Activated T-cell treated with anti-CD3 and anti-CD28 coated beads for 4 hours (primary cell): Measurements from ENCODE around the gene ELMO1.
A peak's percentile ranks its signal among the peaks of the same experiment; 100 is the strongest.

Experiments
- DNase-seq: peaks from one replicate; pipeline ENCODE4 v3.0.0-alpha.2; 2020

The ELMO1 gene, protein sequence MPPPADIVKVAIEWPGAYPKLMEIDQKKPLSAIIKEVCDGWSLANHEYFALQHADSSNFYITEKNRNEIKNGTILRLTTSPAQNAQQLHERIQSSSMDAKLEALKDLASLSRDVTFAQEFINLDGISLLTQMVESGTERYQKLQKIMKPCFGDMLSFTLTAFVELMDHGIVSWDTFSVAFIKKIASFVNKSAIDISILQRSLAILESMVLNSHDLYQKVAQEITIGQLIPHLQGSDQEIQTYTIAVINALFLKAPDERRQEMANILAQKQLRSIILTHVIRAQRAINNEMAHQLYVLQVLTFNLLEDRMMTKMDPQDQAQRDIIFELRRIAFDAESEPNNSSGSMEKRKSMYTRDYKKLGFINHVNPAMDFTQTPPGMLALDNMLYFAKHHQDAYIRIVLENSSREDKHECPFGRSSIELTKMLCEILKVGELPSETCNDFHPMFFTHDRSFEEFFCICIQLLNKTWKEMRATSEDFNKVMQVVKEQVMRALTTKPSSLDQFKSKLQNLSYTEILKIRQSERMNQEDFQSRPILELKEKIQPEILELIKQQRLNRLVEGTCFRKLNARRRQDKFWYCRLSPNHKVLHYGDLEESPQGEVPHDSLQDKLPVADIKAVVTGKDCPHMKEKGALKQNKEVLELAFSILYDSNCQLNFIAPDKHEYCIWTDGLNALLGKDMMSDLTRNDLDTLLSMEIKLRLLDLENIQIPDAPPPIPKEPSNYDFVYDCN

DNA sequence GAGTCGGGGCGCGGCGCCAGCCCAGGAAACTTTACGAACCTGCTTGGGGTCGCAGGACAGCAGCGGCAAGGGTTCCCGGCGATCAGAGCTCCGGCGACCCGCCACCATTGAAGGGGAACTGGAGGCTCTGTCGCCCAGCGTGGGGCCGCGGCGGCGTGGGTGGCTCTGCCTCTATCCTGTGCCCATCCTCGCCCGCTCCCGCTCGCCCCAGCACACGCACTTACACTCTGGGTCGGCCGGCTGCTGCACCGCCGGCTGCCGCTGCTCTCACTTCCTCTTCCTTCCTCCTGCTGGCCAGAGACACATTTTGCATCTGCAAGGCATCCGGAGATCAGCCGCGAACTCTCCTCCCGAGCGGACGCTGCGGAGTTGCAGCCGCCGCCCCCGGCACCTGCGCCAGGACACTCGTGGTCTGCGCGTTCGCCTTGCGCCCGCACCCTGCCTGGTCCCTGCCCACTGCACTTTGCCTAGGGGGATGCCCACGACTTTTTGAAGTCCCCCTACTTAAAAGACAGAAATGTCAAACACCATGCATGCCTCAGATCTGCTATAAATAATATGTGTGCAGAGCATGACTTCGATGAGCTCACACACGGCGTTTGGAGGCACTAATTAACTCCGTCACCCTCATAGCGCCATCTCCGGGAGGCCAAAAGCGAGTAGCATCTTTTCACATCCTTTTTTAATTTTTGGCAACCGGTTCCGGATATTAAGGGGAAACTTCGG, at the start of gene ELMO1:
TSS of gene ELMO1 (minus strand) at position 229 of the 726 bp plus-strand sequence. CDS start 106,174 bp downstream, outside the sequence.
- DNase-seq, result peak; percentile 50

DNA sequence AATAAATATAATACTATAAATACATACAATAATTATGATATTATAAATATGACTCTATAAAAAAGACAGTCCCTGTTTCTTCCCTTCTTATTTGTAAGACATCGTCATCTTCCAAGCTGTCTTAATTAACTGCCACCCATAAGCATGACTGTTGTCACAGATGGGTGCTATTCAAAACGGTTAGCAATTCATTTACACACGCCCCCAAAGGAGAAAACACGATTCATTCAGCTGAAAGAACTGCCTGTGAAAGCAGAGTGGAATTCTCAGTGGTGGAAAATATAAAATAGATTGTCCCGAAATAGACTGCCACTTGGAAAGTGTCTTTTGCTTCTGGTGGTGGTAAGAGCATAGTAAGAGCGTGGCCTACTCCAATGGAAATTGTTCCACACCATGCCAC, 48.9 kb upstream of the ELMO1 start:
- no peak for DNase-seq

DNA sequence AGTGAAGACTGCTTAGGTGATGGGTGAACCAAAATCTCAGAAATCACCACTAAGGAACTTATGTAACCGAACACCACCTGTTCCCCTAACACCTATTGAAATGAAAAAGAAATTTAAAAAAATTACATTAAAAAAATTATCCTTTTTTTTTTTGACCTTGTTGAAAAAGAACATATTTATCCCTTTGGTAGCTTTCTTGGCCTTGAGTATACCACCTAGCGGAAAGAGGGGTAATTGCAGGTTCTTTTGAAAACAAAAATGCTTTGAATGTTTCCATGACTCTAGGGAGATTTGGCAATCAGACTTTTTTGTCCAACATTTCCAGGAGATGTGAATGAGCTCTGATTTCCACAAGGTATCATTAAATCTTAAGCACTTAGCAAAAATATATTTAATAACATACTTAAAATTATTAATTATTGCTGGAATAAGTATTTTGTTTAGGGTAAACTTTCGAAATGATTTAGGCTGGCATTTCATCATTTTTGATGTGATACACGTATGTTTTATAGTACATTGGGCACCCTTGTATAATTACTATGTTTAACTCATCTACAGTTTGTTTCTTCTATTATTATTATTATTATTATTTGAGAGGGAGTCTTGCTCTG, 47.0 kb upstream of the ELMO1 start:
- no peak for DNase-seq

DNA sequence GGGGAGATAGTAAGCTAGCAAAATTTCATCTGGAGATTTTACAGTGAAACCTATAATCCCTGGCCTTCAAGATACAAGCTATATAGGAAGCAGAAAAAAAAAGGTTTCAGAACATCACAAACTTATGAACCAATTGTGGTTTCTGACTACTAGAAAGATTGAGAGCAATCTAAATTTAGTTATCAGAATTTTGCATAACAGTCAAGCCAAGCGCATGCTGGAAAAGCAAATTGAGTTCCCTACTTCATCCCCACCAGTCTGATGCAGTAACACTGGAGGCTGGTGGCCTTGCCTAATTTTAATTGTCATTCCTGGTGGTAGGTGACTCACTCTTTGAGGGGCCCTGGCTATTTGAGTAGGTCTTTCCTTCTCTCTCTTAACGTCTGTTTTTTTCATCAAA, 46.3 kb upstream of the ELMO1 start:
- DNase-seq, result no peak

DNA sequence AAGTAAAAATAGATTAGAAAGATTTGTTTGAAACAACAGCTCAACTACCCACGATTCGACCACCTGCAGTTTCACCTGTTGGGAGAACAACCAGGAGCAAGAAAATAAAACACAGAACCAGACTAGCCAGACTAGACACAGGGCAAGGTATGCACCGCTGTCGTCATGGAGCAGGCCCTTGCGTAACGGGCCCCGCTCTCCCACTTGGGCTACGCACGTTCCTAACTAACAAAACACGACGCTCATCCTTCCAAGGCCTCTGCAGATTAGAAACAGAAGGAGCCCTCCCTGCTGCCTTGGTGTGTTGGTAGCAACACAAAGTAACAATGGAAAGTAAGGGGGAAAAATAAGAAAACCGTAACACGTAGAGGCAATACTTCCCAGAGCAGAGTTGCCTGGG, 45.1 kb upstream of the ELMO1 start:
- DNase-seq, result no peak

DNA sequence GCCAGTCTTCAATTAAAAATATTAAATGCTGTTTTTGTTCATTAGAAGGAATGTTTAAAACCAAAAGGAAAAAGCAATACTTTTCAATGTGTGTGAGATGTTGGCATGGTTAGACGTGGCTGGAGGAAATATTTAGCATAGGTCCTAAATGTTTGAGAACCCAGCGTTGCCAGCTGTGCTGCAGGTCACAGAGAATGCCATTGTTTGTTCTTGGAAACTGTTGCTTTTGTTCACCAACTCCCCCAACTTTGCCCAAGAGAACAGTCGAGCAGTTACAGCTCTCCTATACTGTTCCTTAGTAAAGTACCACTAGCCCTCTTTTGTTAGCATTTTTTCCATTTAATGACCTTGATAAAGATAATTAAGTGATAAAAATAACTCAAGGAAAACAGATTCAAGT, 44.5 kb upstream of the ELMO1 start:
- no peak for DNase-seq

DNA sequence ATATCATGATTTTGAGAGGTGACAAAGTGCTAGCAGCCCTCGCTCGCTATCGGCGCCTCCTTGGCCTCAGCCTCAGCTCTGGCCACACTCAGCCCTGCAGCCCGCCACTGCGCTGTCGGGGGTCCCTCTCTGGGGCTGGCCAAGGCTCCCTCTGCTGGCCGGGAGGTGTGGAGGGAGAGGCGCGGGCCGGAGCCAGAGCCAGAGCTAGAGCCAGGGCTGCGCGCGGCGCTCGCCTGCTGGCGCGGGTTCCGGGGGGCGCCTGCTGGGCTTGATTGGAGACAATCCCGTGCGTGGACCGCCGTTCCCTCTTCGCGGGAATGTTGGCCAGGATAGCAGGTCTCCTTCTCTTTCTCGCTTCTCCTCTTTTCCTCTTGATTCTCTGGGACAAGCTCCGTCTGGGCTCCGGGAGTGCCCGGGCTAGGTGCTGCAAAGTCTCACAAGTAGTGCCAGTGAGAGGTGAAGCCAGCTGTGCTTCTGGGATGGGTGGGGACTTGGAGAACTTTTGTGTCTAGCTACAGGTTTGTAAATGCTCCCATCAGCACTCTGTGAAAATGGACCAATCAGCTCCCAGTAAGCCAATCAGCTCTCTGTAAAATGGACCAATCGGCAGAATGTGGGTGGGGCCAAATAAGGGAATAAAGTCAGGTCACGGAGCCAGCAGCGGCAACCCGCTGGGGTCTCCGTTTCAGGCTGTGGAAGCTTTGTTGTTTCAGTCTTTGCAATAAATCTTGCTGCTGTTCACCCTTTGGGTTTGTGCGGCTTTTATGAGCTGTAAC, 43.4 kb upstream of the ELMO1 start:
- no peak for DNase-seq

DNA sequence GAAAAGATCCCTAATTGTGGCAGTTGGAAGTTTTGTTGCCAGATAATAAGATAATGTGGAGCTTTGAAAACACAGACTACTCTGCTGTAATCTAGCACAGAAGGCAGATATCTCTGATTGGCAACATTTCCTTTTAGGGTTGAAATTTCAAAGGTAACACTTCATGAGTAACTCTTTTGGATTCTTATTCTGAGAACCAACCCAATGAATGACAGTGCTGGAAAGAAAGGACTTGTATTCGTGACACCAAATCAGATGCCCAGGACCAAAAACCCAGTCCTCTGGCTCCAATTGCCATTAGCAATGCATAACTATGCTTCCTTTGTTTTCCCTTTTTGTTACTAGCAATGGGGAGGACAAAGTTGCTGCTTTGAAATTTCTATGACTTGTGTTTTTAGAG, 41.0 kb upstream of the ELMO1 start:
- DNase-seq, result no peak

DNA sequence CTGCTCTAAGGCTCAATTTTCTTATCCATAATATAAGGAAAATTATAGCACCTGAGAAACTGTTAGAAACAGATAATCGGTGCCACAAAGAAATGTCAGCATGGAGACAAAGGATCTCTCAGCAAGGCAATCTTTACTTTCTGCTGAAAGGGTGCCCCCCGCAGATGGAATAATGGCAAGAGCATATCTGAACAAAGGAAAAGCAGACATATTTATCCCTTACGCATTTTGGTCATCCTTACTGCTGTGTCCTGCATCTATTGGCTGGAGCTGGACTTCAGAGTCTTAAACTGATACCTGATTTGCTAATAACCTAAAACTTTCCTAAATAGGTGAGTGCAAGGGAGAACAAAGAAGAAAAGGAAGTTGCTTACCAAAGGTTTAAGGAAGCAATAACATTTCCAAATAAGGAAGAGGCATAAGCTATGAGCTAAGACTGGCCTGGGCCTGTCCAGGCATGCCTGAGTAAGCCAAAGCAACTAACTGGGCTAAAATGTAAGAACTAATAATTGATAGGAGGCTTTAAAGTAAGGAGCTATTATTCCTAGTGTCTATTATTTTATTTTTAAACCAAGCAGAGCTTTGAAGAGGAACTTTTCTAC, 39.6 kb upstream of the ELMO1 start:
- DNase-seq, result no peak

DNA sequence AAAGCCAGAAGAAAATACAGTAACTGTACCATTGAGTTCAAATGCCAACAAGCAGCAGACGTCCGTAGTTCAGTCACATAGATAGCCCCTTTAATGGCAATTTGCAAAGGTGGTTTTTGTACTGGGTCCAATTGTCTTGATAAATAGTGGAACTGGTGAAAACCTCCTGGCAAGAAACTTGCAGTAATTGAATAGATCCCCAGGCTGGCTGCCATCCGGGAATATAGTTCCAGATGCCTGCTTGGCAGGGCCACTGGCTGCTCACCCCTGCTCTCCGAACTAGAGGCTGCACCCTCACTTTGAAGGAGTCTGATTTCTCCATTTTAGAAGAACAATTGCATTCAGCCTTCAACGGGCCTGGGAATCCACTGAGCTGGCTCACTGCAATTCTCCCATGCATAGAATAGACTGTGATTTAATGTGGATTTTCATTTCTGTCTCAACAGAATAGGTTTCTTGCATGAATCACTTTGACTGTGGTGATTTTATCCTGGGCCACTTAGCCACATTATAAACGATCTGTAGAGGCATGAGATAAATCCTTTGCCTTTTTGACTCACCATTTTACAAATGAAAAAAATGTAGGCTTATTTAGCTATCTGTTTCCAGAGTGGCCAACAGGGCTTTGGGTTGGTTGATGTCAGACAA, 35.9 kb upstream of the ELMO1 start:
- DNase-seq, result no peak

DNA sequence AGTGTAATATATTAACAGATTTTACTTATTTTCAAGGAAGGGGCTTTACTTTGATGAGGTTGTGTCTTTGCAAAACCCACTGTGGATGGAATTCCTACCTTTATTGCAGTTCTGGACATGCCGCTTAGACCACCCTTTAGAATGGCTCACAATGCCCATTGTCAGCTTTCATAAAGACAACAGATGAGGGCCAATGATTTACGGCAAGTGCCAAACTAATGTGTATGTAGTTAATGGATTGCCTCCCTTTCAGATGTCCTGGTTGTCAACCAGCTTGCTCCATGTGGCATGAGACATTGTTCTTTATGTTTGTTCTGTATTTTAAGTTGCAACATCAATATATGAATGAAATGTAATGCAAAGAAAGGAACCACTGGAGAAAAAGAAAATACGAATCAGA, 35.0 kb upstream of the ELMO1 start:
- no peak for DNase-seq

DNA sequence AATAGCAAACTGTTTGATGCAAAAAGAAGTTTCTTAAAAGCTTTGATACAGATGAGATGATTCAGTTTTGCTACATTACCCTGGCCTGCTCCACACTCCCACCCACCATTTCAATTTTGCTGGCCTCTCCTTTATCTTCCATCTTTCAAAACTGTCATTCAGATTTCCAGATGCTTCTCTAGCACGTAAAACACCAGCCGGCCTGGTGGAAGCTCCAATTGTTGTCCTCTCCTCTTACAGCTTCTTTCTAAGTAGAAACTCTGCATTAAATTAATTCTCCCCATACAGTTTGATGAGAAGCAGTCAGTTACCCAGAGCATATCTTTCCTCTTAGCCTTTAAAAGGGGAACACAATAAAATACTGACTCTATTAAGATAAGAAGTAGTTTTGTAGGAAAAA, 34.3 kb upstream of the ELMO1 start:
- no peak for DNase-seq

DNA sequence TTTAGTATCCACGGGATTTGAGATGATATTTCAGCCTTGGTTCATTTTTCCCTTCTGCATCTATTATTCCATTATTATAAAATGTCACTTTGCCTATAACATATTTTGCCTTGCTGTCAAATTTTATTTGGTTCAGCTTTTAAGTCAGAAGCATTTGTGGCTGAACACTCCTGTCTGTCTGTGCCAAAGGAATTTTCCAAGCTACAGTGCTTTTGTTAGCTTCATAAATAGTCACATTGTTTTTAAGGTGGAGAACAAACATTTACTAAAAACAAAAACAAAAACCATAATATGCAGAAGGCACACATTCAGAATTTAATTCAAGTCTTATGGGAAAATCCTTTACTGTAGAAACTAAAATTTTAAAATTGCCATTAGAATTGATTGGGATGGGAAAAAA, 33.8 kb upstream of the ELMO1 start:
- no peak for DNase-seq

DNA sequence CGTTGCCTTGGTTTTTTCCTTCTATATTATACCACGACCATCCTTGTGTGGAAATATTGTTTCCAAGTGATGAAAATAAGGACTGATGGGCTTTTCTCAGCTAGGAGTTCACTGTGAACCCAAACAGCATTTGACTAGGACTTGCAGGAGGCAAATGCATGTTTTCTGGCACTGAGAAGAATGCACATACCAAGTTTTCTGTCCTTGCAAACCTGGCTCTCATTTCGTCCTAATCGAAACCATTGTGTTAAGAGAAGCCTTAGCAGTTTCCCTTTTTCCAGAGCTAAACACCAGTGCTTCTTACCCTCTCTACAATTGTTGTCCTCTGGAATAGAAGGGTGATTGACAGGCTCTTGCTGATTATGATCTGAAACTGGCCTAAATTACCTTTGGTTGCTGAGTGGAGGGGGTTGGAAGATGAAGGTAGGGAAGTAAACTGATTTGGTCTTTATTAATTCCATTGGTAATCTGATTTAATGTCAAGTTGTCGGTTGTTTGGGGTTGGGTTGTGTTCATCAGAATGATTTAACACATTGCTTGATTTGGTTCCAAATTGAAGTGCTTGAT, 33.1 kb upstream of the ELMO1 start:
- no peak for DNase-seq

DNA sequence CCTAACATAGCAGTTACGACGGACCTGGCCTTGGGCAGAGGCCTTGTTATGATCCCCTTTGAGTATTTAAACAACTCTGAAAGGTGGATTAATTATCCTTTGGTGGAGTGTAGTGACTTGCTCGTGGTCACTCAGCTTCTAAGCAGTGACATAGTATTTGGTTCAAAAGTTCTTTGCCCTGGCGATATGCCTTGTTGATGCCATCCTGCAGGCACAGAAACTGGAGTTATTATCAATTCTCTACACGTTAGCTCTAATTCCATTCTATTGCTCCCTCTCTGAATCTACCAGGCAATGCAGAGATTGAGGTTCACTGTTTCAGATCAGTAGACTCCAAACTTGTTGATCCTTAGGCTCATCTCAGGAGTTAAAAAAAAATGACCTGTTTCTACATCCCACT, 32.5 kb upstream of the ELMO1 start:
- DNase-seq, result no peak

DNA sequence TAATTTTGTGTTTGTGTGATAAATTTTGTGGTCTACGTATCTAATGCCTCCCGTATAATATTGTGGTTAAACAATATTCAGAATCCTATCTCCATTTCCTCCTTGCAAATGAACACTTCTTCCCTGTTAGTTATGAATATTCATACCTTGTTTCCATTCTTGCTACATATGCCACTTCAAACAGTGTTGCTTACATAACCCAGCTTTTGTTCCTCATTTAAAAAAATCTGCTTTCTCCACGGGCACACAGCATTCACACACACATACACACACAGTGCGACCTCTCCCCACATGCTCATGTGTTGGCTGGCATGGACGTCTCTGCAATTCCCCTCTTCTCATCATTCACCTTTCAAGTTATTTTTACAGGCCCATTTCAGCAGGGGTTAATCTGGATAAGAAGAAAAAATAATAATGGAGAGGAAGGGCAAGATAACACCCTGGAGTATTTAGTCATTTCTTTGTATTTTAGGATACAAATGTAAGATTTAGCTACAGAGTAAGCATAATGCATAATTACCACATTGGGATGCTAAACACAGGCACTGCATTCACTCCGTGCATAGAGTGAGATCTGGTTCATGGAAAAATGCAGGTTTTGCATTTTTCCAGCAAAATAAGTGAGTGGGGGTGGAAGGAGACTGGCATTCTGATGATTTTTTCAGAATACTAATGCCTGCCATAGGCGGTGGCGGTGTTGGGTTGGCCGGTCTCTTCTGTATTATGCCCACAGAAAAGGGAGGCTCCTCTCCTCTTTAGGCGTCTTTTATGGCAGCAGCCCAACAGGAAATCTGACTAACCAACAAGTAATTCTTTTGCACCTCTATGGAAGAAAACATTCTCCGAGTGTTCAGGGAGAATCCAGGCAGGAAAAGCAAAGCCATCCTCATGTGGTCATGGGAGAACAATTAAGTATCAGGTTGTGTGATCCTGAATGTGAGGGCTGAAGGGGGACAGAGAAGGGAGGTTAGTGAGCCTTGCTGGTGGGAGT, 31.7 kb upstream of the ELMO1 start:
- no peak for DNase-seq

DNA sequence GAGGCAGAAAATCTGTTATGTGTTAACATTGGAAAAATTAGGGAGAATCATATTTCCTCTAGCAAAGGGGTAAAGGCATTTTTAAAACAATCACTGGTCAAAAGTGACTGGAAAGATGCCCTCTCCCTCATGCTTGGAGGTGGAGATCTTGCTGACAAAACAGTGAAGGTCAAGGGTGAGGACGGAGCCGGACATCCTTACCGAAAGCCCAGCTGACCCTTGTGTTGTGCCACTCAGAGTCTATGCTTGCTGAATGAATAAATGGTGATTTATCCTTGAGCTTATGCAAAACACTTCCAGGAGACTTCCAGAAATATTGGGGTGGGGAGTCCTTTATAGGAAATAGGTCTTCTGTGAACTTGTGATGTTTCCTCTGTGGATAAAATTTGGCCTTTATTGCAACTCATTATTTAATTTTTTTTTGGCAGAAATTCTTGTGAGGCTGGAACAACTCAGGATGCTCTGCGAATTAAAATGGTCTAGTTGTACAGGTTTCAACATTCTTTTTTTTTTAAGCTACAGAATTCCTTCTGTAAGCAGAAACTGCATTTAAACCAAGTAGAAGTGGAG, 28.3 kb upstream of the ELMO1 start:
- no peak for DNase-seq

DNA sequence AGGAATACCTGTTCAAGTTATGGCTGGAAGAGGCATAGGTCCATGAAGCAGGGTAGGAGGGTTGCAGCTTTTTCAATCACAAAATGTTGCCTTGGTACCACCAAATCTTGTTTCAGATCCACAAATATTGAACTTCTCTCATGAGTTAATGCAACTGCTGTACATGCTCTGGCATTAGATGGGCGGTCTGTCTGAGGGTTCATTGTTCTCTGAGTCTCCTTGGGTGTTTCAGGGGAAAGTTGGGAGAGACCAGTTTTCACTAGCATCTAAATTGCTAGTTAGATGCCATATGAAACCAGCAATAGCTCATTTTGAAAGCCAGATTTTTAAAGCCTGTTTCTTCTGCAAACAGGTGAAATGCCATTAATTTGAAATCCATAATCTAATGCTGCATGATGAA, 27.8 kb upstream of the ELMO1 start:
- DNase-seq, result no peak

DNA sequence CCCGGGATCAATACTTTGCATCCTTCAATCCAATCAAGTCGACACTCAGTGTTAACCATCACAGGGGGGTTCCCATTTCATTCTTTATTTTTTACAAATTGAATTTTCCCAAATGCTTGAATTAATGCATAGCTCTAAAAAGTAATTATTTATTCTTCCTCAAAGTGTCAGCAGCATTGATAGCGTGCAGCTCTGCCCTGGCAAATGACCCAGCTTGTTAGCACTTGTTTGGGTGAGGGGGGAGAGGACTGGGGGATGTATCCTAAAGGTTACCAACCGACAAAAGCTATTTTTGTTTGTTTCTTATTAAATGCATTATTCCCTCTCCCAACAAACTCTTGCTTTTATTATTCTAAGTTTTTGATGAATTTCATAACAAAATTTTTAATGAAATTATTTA, 27.0 kb upstream of the ELMO1 start:
- DNase-seq, result no peak

DNA sequence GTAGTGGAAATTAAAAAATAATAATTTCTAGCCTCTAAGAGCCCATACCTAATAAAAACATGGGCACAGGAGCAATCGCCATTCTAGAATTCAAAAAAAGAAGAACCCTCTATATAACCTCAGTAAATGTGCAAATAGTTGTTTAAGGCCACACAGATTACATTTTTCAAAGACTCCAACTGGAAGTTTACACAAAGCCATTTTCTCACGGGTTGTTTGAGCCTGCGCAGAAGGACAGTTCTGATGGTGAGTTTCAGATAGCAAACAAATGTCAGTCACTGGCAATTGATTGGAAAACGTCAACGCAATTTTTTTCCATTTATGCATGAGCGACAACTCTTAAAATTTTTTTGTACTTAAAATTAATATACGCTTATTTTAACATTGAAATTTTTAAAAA, 23.0 kb upstream of the ELMO1 start:
- DNase-seq, result no peak
